H9 (cell line): ENCODE measurements around the gene HMMR. TPM values are rescaled to one million over a fixed set of nuclear protein-coding genes. Genes with fewer than 3 reads are reported as not detected.

Source experiments
- DNase-seq: peaks from one replicate; pipeline ENCODE4 v3.0.0-alpha.2; 2017
- H2AFZ ChIP-seq: one replicate; pipeline ENCODE4 v1.6.1; 2013; ENCODE audit warnings: mild to moderate bottlenecking, low read length, control low read depth, moderate library complexity
- H2AK5ac ChIP-seq: 2 replicates; pipeline ENCODE4 v1.6.1; 2013; ENCODE audit warnings: low read length, control low read depth, mixed read lengths; ENCODE audit not compliant: insufficient read length
- H2BK120ac ChIP-seq: one replicate; pipeline ENCODE4 v1.6.1; 2013; ENCODE audit warnings: low read depth, mild to moderate bottlenecking, low read length, control low read depth, inconsistent platforms; ENCODE audit not compliant: poor library complexity, severe bottlenecking
- H2BK12ac ChIP-seq: 2 replicates; pipeline ENCODE4 v1.6.1; 2013; ENCODE audit warnings: low read length, control low read depth, mixed read lengths, low read depth; ENCODE audit not compliant: insufficient read length
- H2BK15ac ChIP-seq: 2 replicates; pipeline ENCODE4 v1.6.1; 2013; ENCODE audit warnings: low read depth, low read length, control low read depth
- H2BK20ac ChIP-seq: one replicate; pipeline ENCODE4 v1.6.1; 2013; ENCODE audit warnings: low read depth, mild to moderate bottlenecking, low read length, control low read depth, inconsistent platforms; ENCODE audit not compliant: poor library complexity, severe bottlenecking
- H2BK5ac ChIP-seq: 2 replicates; pipeline ENCODE4 v1.6.1; 2013; ENCODE audit warnings: low read length, control low read depth, mixed read lengths; ENCODE audit not compliant: insufficient read length
- H3K14ac ChIP-seq: 2 replicates; pipeline ENCODE4 v1.6.1; 2013; ENCODE audit warnings: low read length, control low read depth; ENCODE audit not compliant: insufficient read depth
- H3K18ac ChIP-seq: 2 replicates; pipeline ENCODE4 v1.6.1; 2013; ENCODE audit warnings: low read depth, mild to moderate bottlenecking, mixed read lengths, low read length, control low read depth; ENCODE audit not compliant: insufficient read length
- H3K23ac ChIP-seq: 2 replicates; pipeline ENCODE4 v1.6.1; 2013; ENCODE audit warnings: low read length, control low read depth, mixed read lengths, low read depth; ENCODE audit not compliant: insufficient read length
- H3K23me2 ChIP-seq: 2 replicates; pipeline ENCODE4 v1.6.1; 2013; ENCODE audit warnings: low read depth, mild to moderate bottlenecking, mixed read lengths, low read length, control low read depth; ENCODE audit not compliant: insufficient read length, poor library complexity, severe bottlenecking
- H3K27ac ChIP-seq: 2 replicates; pipeline ENCODE4 v1.5.1; 2013; ENCODE audit warnings: low read length, control low read depth, mixed read lengths, low read depth; ENCODE audit not compliant: insufficient read length
- H3K27me3 ChIP-seq: 2 replicates; pipeline ENCODE4 v1.6.1; 2013; ENCODE audit warnings: low read length, control low read depth, inconsistent platforms; ENCODE audit not compliant: insufficient read depth
- H3K4ac ChIP-seq: 2 replicates; pipeline ENCODE4 v1.6.1; 2013; ENCODE audit warnings: low read depth, mild to moderate bottlenecking, control low read depth, inconsistent platforms, low read length, moderate library complexity
- H3K4me1 ChIP-seq: 2 replicates; pipeline ENCODE4 v1.6.1; 2013; ENCODE audit warnings: low read length, control low read depth, inconsistent platforms; ENCODE audit not compliant: insufficient read depth
- H3K4me2 ChIP-seq: 2 replicates; pipeline ENCODE4 v1.6.1; 2013; ENCODE audit warnings: low read length, control low read depth, mixed read lengths; ENCODE audit not compliant: insufficient read length, insufficient read depth
- H3K56ac ChIP-seq: 2 replicates; pipeline ENCODE4 v1.6.1; 2013; ENCODE audit warnings: low read depth, mild to moderate bottlenecking, mixed read lengths, low read length, control low read depth; ENCODE audit not compliant: insufficient read length
- H3K79me1 ChIP-seq: 2 replicates; pipeline ENCODE4 v1.6.1; 2013; ENCODE audit warnings: low read depth, mild to moderate bottlenecking, moderate library complexity, low read length, control low read depth, inconsistent platforms; ENCODE audit not compliant: insufficient read depth, poor library complexity, severe bottlenecking
- H3K79me2 ChIP-seq: 2 replicates; pipeline ENCODE4 v1.6.1; 2013; ENCODE audit warnings: low read length, control low read depth, inconsistent platforms; ENCODE audit not compliant: insufficient read depth
- H3K9ac ChIP-seq: 2 replicates; pipeline ENCODE4 v1.6.1; 2013; ENCODE audit warnings: low read length, control low read depth, mixed read lengths; ENCODE audit not compliant: insufficient read length; ENCODE audit errors: extremely low read depth
- H3K9me3 ChIP-seq: one replicate; pipeline ENCODE4 v1.6.1; 2013; ENCODE audit warnings: low read depth, low read length, inconsistent platforms; ENCODE audit not compliant: control insufficient read depth
- H3T11ph ChIP-seq: one replicate; pipeline ENCODE4 v1.6.1; 2013; ENCODE audit warnings: mild to moderate bottlenecking, low read length, control low read depth, inconsistent platforms
- H4K20me1 ChIP-seq: one replicate; pipeline ENCODE4 v1.6.1; 2013; ENCODE audit not compliant: control insufficient read depth, insufficient read length, insufficient read depth
- H4K5ac ChIP-seq: 2 replicates; pipeline ENCODE4 v1.6.1; 2013; ENCODE audit warnings: low read depth, mild to moderate bottlenecking, mixed read lengths, low read length, control low read depth; ENCODE audit not compliant: insufficient read length
- H4K8ac ChIP-seq: replicated peaks from 2 replicates; pipeline ENCODE4 v1.6.1; 2013; ENCODE audit warnings: low read length, control low read depth, mixed read lengths, low read depth; ENCODE audit not compliant: insufficient read length
- H4K91ac ChIP-seq: 2 replicates; pipeline ENCODE4 v1.6.1; 2013; ENCODE audit warnings: low read depth, mild to moderate bottlenecking, moderate library complexity, mixed read lengths, low read length, control low read depth; ENCODE audit not compliant: insufficient read length
- H3K27ac Mint-ChIP-seq, 3 experiments: 2 replicates in 2 of 3; 3 replicates in 1 of 3; pipeline ENCODE4 v1.8.0; 2020 to 2021; ENCODE audit warnings: mixed read lengths in 3 of 3, mild to moderate bottlenecking in 1 of 3, moderate library complexity in 1 of 3
- H3K27me3 Mint-ChIP-seq: 2 replicates; pipeline ENCODE4 v1.8.0; 2021; ENCODE audit warnings: low read depth, mild to moderate bottlenecking, moderate library complexity, mixed read lengths
- H3K36me3 Mint-ChIP-seq, 3 experiments: 2 replicates in 2 of 3; 3 replicates in 1 of 3; pipeline ENCODE4 v1.8.0; 2020 to 2021; ENCODE audit warnings: low read depth in 3 of 3, mixed read lengths in 3 of 3; ENCODE audit not compliant: insufficient read depth in 1 of 3
- H3K4me1 Mint-ChIP-seq, 2 experiments: 2 replicates each; pipeline ENCODE4 v1.8.0; 2020; ENCODE audit warnings: mixed read lengths in 2 of 2
- H3K4me3 Mint-ChIP-seq, 2 experiments: 2 replicates in 1 of 2; 3 replicates in 1 of 2; pipeline ENCODE4 v1.8.0; 2020 to 2021; ENCODE audit warnings: mild to moderate bottlenecking in 2 of 2, mixed read lengths in 2 of 2, moderate library complexity in 1 of 2
- H3K9me3 Mint-ChIP-seq, 2 experiments: 2 replicates in 1 of 2; 3 replicates in 1 of 2; pipeline ENCODE4 v1.8.0; 2020; ENCODE audit warnings: mild to moderate bottlenecking in 2 of 2, mixed read lengths in 2 of 2, moderate library complexity in 1 of 2
- whole genome bisulfite sequencing: extraction: QIAGEN DNeasy Blood & Tissue Kit; methylation state at CpG from one replicate; pipeline ENCODE4 v1.1.7; 2013; ENCODE audit warnings: missing lambda C conversion rate, low lambda C conversion rate, mixed read lengths; ENCODE audit not compliant: insufficient read length; ENCODE audit errors: extremely low coverage; 5-methylcytosine and 5-hydroxymethylcytosine counted together
- total RNA-seq: library from RNA; stranded (reverse); gene quantifications from 2 replicates; pipeline ENCODE4 v1.2.1, GENCODE V29; 2021
- TF ChIP-seq, protein P1 (sequence below): fragments of 200-600 bp; sonication (generic); conservative IDR thresholded peaks from 3 replicates; pipeline ENCODE4 v1.8.0; 2021; ENCODE audit warnings: antibody characterized with exemption, mild to moderate bottlenecking

HMMR gene
- total RNA-seq, 1 experiment from 2014 or later: 36.2 TPM

DNA sequence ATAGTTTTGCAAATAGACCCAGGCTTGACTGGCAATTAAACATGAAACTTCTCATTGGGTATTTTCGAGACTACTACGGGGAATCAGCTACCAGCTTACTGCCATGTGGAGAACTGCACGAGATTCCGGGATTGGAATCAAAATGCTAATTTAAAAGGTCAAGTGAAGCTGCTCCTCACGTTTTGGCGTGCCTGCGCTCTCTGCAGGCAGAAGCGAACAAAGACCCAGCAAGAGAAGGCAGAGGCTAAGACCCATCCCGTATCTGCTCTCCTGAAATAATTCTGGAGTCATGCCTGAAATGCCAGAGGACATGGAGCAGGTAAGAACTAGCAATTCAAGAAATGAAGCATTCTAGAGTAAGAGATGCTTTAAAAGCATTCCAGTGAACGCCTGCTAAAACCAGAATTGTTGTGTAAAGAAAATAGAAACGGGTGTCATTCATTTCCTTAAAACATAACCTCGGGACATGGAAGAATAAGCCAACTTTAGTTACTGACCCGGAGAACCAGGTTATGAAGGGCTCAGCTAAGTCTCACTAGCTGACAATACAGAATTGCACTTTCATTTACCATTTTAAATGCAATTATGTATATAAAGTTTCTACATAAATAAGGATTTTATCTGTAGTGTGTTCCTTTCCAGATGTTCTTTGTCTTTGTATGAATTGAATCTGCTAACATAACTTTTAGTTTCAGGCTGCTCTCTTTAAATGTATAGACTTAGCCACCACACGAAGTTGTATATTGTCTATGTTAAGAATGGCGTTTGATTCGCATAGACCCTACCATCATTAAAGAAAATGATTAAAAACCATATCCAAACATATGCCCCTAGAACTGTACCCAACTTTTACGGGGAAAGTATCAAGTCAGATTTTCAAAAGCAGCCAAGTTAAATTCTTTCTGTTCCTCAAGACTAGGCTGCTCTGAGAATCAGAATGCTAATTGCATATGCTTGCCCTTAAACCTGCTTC is 43.0 kb downstream of the HMMR start:
- Mint-ChIP-seq H3K4me3 (peak overlapping the region; percentile 79 to 93), H3K27me3 (no peaks in the 10 kb centered on the region), H3K9me3 (no peaks in the 10 kb centered on the region; a peak in 1 of 5 replicates), H3K36me3 (peaks cover 0 to 21% (median 0%) of the 10 kb centered on the region in 3 experiments; a peak in 4 of 7 replicates), H3K27ac (peak overlapping the region; percentile 94 to 99 (median 99)), H3K4me1 (peaks cover 29 to 32% of the 10 kb centered on the region in 2 experiments)
- peak overlapping the region; percentile 85; the same call in 1 of the 2 replicates for H3K14ac ChIP-seq
- no peak overlapping the region for H4K91ac ChIP-seq
- H3K56ac ChIP-seq: peak overlapping the region; percentile 79
- no CpG with 5 or more reads among the region's 17 CpGs for WGBS
- peak; percentile 89 for DNase-seq
- H3K18ac ChIP-seq: peak overlapping the region; percentile 91
- H2BK15ac ChIP-seq: no peak overlapping the region
- H3K79me1 ChIP-seq: no peaks in the 10 kb centered on the region
- H2BK20ac ChIP-seq: no peak overlapping the region
- H3K23me2 ChIP-seq: peaks cover 12% of the 10 kb centered on the region
- H3K79me2 ChIP-seq: peaks cover 29% of the 10 kb centered on the region
- H4K5ac ChIP-seq: peak overlapping the region; percentile 46
- peak overlapping the region; percentile 44 for H3K23ac ChIP-seq
- no peak overlapping the region for H4K8ac ChIP-seq
- H3K4me1 ChIP-seq: no peaks in the 10 kb centered on the region
- peak overlapping the region; percentile 79 for H3K4me2 ChIP-seq
- peak overlapping the region; percentile 98 for H3K27ac ChIP-seq
- no peak overlapping the region for H2AK5ac ChIP-seq
- H4K20me1 ChIP-seq: no peaks in the 10 kb centered on the region
- H3T11ph ChIP-seq: no peak overlapping the region
- no peak overlapping the region for H3K4ac ChIP-seq
- TF ChIP-seq, protein P1, sequence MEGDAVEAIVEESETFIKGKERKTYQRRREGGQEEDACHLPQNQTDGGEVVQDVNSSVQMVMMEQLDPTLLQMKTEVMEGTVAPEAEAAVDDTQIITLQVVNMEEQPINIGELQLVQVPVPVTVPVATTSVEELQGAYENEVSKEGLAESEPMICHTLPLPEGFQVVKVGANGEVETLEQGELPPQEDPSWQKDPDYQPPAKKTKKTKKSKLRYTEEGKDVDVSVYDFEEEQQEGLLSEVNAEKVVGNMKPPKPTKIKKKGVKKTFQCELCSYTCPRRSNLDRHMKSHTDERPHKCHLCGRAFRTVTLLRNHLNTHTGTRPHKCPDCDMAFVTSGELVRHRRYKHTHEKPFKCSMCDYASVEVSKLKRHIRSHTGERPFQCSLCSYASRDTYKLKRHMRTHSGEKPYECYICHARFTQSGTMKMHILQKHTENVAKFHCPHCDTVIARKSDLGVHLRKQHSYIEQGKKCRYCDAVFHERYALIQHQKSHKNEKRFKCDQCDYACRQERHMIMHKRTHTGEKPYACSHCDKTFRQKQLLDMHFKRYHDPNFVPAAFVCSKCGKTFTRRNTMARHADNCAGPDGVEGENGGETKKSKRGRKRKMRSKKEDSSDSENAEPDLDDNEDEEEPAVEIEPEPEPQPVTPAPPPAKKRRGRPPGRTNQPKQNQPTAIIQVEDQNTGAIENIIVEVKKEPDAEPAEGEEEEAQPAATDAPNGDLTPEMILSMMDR: peak; percentile 47; the same call in 2 of the 3 replicates
- H2BK5ac ChIP-seq: peak overlapping the region; percentile 79
- H3K9me3 ChIP-seq: no peaks in the 10 kb centered on the region
- peak overlapping the region; percentile 85 for H2BK120ac ChIP-seq
- H3K27me3 ChIP-seq: no peaks in the 10 kb centered on the region
- peak overlapping the region; percentile 90 for H3K9ac ChIP-seq
- no peak overlapping the region for H2BK12ac ChIP-seq
- H2AFZ ChIP-seq: no peak overlapping the region
